ENCODE results near the gene NID1.

DNA sequence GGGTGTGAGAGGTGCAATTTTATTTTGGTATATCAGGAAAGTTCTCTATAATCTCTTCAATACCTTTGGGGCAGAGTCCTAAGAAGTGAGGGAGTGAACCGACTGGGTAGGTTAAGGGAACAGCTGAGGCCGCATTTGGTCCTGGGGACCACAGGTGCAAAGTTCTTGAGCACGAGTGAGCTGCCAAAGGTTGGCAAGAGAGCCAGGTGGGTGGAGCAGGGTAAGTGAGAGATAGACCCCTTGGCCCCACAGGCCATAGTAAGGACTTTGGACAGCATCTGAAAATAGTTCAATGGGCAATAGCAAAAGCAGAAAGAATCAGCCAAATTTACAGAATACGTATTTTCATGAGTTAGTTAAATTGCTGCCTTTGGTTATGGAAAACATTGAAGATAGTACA lies 11.0 kb upstream of the NID1 start:
- TF ChIP-seq, protein P1, sequence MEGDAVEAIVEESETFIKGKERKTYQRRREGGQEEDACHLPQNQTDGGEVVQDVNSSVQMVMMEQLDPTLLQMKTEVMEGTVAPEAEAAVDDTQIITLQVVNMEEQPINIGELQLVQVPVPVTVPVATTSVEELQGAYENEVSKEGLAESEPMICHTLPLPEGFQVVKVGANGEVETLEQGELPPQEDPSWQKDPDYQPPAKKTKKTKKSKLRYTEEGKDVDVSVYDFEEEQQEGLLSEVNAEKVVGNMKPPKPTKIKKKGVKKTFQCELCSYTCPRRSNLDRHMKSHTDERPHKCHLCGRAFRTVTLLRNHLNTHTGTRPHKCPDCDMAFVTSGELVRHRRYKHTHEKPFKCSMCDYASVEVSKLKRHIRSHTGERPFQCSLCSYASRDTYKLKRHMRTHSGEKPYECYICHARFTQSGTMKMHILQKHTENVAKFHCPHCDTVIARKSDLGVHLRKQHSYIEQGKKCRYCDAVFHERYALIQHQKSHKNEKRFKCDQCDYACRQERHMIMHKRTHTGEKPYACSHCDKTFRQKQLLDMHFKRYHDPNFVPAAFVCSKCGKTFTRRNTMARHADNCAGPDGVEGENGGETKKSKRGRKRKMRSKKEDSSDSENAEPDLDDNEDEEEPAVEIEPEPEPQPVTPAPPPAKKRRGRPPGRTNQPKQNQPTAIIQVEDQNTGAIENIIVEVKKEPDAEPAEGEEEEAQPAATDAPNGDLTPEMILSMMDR (IDR thresholded peaks at IDR 0.05), result no peak
- TF ChIP-seq EZH2 (IDR thresholded peaks at IDR 0.05), result no peak
- no peak for TF ChIP-seq EZH2phosphoT487 (IDR thresholded peaks at IDR 0.05)
